ENCODE measurements around the gene NXN.

GRCh38 chr17:967122-967521 is 12.5 kb downstream of the NXN start:
- TF ChIP-seq CTCF (IDR thresholded peaks at IDR 0.05): no peak
- TF ChIP-seq POLR2AphosphoS5 (IDR thresholded peaks at IDR 0.05; ENCODE audit: insufficient read depth in 1 of 2, low read depth in 1 of 2): no peak
- TF ChIP-seq POLR2A (IDR thresholded peaks at IDR 0.05): no peak
